ENCODE results near the gene CLIC1.

CLIC1 gene

GRCh38 chr6:31768363-31769257 lies 32.3 kb upstream of the CLIC1 start:
- no peak for DNase-seq (ENCODE audit: low read depth)

DNA sequence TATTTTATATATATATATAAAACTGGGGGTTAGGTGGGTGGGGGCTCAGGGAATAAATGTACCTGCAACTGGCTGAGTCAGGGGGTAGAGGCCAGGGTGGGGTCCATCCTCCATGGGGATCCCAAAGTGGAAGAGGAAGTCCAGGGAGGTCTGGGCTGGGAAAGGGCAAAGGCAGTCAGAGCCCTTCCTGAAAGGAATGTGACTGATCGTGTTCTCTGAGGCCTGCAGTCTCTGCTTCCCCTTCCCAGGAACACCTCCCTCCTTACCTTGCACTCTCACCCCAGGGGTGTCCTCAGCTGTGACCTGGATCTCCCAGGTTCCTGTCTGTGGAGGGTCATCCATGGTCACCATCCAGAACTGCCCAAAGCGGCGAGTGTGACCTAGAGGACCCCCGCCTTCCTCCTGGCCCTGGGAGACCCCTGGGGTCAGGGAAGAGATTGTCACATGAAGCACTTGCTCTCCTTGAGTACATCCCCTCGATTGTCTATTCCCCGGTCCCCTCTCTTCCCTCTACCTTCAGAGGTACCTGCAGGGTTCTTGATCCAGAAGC lies 30.8 kb upstream of the CLIC1 start:
- DNase-seq (ENCODE audit: low read depth): no peak

DNA sequence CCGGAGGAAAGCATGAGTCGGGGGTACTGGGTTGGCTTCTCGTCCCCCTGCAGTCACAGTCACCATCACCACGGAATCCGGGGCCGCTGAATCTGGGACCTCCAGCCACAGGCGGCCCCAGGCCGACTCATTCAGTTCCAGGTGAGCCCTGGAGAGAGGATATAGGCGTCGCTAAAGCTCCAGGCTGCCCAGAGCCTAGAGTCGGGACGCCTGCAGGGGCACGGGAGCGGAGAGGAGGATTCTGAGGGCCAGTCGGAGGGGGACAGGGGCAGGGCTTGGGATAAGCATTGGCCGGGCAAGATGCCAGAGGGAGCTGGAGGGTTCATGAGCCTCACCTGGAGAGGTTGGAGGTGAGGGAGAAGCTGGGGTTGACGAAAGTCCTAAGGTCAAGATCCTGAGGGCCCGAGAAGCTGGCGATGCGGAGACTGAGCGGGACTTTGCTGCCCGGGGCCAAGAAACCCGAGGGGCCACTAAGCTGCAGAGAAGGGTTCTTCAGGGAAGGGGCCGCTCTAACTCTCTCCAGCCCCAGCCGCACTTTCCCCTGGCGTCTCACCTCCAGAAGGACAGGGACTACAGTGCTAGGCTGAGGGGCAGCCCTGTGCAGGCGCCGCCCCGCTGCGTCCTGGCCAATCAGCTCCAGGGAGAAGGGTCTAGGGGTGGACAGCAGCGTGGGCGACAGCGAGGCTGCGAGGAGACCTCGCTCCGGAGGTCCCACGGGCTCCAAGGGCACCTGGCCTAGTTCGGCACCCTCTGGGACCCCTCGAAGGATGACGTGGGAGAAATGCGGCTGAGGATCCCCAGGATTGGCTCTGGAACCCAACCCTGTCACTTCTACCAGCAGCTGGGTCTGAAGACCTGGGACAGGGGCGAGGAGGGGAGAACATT lies 29.8 kb upstream of the CLIC1 start:
- DNase-seq (ENCODE audit: low read depth): no peak

DNA sequence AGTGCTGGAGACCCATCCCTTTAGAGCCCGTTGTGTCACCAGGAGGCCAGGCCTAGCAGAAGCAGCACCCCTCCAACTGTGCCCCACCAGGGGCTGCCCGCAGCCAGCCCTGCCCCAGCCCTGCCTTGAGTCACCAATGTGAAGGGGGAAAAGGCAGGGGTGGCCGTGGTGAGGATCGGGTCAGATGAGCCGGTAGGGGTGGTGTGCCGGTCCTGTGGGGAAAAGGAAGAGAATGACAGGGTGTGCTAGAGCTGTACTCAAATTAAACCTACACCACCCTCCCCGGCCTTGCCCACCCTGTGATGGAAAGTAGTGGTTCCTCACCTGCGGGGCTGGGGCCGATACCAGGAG lies 29.2 kb upstream of the CLIC1 start:
- no peak for DNase-seq (ENCODE audit: low read depth)

DNA sequence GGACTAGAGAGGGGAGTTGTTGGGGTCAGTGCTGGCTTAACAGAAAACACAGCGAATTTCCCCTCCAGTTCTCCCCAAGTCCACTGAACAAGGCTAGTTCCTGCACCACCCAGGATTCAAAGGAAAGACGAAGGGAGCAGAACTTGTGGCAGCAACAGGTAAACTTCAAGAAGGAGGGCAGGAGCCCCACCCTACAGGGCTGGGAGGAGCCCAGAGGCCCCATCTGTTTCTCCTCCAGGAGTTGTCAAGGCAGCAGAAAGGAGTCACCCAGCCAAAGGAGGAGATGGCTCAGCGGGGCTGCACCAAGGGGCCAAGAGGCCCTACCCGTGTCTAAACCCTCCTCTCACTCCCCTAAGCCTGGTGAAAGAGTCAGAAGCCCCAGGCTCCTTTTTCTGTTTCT lies 27.9 kb upstream of the CLIC1 start:
- DNase-seq (ENCODE audit: low read depth): no peak

DNA sequence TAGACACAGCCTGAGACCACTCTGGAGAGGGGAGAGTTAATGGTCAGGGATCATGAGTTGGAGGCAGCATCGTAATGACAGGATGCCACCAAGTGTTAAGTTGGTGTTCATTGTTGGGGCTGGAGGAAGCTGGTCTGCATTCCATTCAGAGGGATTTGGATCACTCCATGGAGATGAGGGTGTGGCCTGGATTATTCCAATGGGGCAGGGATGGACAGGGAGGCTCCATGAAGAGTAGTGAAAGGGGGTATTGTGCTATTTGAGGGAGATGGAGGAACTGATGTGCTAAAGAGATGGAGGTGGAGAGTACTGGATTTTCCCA lies 27.2 kb upstream of the CLIC1 start:
- DNase-seq (ENCODE audit: low read depth): no peak

DNA sequence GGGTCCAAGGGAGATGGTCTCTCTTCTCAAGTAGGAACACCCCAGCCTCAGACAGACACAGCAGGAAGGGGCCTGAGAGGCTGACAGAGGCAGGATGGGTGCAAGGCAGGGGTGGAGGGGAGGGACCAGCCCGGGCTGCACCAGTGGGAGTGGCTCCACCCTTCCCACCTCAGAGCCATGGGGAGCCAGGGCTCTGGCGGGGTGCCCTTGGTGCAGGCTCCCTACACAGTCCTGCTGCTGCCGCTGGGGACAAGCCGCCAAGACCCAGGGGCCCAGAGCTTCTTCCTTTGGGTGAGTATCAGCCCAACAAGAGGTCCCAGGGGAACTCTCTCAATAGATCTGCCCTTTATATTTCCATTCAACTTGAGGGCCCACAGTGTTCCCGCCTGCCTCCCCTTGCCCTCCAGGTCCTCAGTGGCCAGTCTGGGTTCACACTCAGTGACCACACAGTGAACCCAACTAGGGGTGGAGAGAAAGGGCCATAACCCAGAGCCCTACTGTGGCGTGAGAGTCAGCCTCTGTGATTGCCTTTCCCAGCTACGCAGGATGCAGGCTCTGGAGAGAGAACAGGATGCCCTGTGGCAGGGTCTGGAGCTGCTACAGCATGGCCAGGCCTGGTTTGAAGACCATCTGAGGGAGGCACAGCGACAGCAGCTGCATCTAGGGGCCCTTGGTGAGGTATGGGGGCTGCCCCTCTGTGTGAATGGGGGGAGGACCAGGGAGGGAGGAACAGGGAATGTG lies 26.7 kb upstream of the CLIC1 start:
- DNase-seq (ENCODE audit: low read depth): no peak

DNA sequence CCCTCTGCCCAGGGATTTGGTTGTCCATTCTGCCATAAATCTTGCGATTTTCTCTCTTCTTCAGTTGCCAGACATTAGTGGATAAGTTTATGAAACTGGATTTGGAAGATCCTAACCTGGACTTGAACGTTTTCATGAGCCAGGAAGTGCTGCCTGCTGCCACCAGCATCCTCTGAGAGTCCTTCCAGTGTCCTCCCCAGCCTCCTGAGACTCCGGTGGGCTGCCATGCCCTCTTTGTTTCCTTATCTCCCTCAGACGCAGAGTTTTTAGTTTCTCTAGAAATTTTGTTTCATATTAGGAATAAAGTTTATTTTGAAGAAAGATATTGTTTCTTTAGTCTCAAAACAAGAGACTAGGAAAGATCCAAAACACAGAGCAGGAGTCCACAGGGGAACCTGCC lies 26.0 kb upstream of the CLIC1 start, which contains the start of gene SAPCD1:
TSS of gene SAPCD1 (plus strand) at position 301 of the 400 bp plus-strand sequence. CDS start 399 bp downstream, outside the sequence.
- DNase-seq (ENCODE audit: low read depth): no peak

DNA sequence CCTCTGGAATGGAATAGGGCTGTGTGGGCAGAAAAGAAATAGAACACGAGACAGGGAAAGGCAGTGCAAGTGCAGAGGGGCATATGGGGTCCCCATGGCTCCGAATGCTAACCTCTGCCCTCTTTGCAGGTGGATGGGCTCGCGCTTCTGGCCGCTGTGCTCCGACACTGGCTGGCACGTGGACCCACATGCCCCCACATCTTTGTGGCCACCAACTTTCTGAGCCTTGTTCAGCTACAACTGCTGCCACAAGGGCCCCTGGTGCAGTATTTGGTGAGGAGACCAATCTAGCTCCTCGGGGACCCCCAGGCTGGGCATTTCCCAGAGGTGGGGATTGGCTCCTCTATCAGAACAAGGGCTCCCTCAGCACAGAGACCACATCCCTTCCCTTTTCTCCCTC lies 25.0 kb upstream of the CLIC1 start:
- no peak for DNase-seq (ENCODE audit: low read depth)

GRCh38 chr6:31760790-31761189 lies 24.5 kb upstream of the CLIC1 start:
- no peak for DNase-seq (ENCODE audit: low read depth)

- DNase-seq (ENCODE audit: low read depth): no peak
Measured at GRCh38 chr6:31758281-31758680, 22.0 kb upstream of the CLIC1 start.

DNA sequence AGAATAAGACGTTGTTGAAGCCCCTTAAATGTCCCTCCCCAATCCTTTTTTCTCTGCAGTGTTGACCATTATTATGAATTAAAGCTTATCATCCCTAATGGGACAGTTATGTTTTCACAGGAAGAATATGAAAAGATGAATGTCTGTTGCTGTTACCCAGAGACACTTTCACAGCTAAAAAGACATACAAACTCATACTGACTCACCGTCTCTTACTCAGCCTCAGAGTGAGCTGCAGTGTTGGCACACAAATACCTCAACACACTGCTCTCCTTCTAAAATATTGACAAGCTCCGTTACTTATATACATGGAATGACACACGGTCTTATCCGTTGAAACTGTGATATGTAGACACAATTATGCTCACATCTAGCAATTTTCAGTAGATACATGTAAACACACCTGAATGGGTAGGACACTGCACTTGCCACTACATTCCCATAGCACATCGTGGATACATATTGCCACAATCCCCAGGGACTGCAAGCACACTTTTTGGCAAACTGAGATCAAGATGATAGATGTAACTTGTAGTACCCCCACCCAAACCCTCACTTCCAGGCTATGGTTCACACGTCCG lies 16.5 kb upstream of the CLIC1 start:
- no peak for DNase-seq (ENCODE audit: low read depth)

- no peak for DNase-seq (ENCODE audit: low read depth)
Measured at GRCh38 chr6:31750411-31751022, 14.2 kb upstream of the CLIC1 start.

- DNase-seq (ENCODE audit: low read depth): no peak
Measured at GRCh38 chr6:31749301-31750036, 13.1 kb upstream of the CLIC1 start.

GRCh38 chr6:31744422-31744821 lies 8.1 kb upstream of the CLIC1 start:
- no peak for DNase-seq (ENCODE audit: low read depth)

DNA sequence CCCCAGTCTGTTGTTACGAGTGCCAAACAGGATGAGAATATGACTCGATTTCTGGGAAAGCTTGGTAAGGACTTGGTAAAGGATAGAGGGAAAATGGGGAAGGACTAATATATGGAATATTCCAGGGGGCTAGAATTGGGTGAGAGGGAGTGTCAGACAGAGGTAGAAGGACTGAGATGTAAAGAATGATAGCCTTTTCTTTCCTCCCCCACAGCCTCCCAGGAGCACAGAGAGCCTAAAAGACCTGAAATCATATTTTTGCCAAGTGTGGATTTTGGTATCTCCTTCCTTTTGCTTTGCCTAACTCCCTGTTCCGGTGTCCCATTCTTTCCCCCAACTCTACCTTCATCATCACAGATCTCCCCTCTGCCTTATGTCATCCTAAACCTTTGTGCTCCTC lies 6.6 kb upstream of the CLIC1 start:
- no peak for DNase-seq (ENCODE audit: low read depth)

DNA sequence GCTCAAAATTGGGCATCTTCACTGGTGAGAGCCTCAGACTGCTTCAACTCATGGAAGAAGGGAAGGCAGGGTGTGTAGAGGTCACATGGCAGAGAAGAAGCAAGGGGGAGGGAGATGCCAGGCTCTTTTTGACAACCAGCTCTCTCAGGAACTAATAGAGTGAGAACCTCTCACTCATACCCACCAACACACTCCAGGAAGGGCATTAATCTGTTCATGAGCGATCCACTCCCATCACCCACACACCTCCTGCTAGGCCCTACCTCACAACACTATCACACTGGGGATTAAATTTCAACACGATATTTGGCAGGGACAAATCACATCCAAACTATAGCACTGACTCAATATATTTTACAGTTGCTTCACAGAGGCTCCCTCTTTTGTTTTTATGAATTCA lies 5.5 kb upstream of the CLIC1 start:
- no peak for DNase-seq (ENCODE audit: low read depth)

GRCh38 chr6:31740397-31741223 lies 4.3 kb upstream of the CLIC1 start:
- DNase-seq (ENCODE audit: low read depth): no peak

DNA sequence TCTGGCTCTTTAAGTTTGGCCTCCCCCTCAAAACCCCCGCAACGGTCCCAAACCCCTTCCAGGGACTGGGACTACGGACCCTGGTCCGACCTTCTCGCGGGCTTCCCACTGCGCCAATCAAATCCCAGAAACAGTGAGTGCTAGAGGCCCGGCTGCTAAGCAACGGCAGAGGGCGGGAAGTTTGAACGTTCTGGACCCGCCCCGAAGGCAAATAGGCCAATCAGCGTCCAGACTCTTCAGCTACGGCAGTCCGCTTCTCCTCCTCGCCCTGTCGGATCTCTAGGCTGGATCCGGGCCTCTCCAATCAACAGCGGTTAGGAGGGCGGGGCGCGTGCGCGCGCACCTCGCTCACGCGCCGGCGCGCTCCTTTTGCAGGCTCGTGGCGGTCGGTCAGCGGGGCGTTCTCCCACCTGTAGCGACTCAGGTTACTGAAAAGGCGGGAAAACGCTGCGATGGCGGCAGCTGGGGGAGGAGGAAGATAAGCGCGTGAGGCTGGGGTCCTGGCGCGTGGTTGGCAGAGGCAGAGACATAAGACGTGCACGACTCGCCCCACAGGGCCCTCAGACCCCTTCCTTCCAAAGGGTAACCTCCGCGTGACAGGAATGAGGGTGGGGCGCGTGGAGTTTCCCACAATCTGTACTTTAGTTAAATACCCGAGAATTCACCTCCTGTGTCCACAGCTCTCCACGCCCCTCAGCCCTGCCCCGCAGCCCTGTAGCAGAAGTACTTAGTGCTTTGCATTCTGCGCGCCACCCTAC lies 3.5 kb upstream of the CLIC1 start, which contains the start of gene MSH5:
TSS of gene MSH5 (plus strand) at position 367 of the 758 bp plus-strand sequence. CDS start 462 bp downstream, outside the sequence.
- DNase-seq (ENCODE audit: low read depth): peak; percentile 88
